ENCODE measurements around the gene COL9A3. TPM values are rescaled to one million over a fixed set of nuclear protein-coding genes. Genes with fewer than 3 reads are reported as not detected.
A peak's percentile ranks its signal among the peaks of the same experiment; 100 is the strongest.

Gene COL9A3
- total and polyA plus RNA-seq, 2 experiments from 2014 or later = 23.9 to 68.1 TPM

GRCh38 chr20:62839816-62840215 is 23.0 kb downstream of the COL9A3 start:
- Histone ChIP-seq H3K27me3 (no peaks in the 10 kb centered on the region), H3K9me3 (ENCODE audit: low read depth) (no peaks in the 10 kb centered on the region), H3K4me2 (no peak overlapping the region), H4K20me1 (ENCODE audit: insufficient read depth, poor library complexity, severe bottlenecking) (no peaks in the 10 kb centered on the region), H2AFZ (no peak overlapping the region), H3K27ac (no peak overlapping the region), H3K4me1 (ENCODE audit: insufficient read depth) (peaks cover 6% of the 10 kb centered on the region), H3K36me3 (replicated peaks; ENCODE audit: insufficient read depth, low read depth) (no peaks in the 10 kb centered on the region), H3K79me2 (no peaks in the 10 kb centered on the region), H3K9me2 (replicated peaks; ENCODE audit: insufficient read depth) (no peaks in the 10 kb centered on the region), H3K4me3 (no peak overlapping the region)
- DNase-seq (ENCODE audit: low spot score) = no peak
- 97% methylated on average over 7 of the region's 11 CpGs for WGBS (ENCODE audit: low lambda C conversion rate, missing lambda C conversion rate)
- TF ChIP-seq CTCF (IDR thresholded peaks at IDR 0.05; ENCODE audit: poor library complexity) = no peak
- no peak for TF ChIP-seq EZH2 (IDR thresholded peaks at IDR 0.05; ENCODE audit: borderline replicate concordance)

GRCh38 chr20:62840244-62841197 is 23.7 kb downstream of the COL9A3 start:
- peak; percentile 5 for DNase-seq (ENCODE audit: low spot score)
- no peaks in the 10 kb centered on the region for H3K9me3 ChIP-seq (ENCODE audit: low read depth)
- 94% methylated on average over 38 of the region's 45 CpGs for WGBS (ENCODE audit: low lambda C conversion rate, missing lambda C conversion rate)
- no peaks in the 10 kb centered on the region for H3K27me3 ChIP-seq
- no peaks in the 10 kb centered on the region for H3K79me2 ChIP-seq
- H2AFZ ChIP-seq = no peak overlapping the region
- no peak overlapping the region for H3K4me3 ChIP-seq
- H3K36me3 ChIP-seq (replicated peaks; ENCODE audit: insufficient read depth, low read depth) = no peaks in the 10 kb centered on the region
- H3K4me1 ChIP-seq (ENCODE audit: insufficient read depth) = peaks cover 6% of the 10 kb centered on the region
- H3K27ac ChIP-seq = no peak overlapping the region
- H3K4me2 ChIP-seq = no peak overlapping the region
- no peaks in the 10 kb centered on the region for H4K20me1 ChIP-seq (ENCODE audit: insufficient read depth, poor library complexity, severe bottlenecking)
- H3K9me2 ChIP-seq (replicated peaks; ENCODE audit: insufficient read depth) = no peaks in the 10 kb centered on the region
- TF ChIP-seq EZH2phosphoT487 (IDR thresholded peaks at IDR 0.05; ENCODE audit: low read depth, severe bottlenecking, unreplicated experiment) = no peak
- no peak for TF ChIP-seq CTCF (IDR thresholded peaks at IDR 0.05; ENCODE audit: poor library complexity)
- no peak for TF ChIP-seq EZH2 (IDR thresholded peaks at IDR 0.05; ENCODE audit: borderline replicate concordance)

GRCh38 chr20:62841705-62842212 is 24.9 kb downstream of the COL9A3 start:
- no peak for DNase-seq (ENCODE audit: low spot score)
- no peaks in the 10 kb centered on the region for H3K9me2 ChIP-seq (replicated peaks; ENCODE audit: insufficient read depth)
- H3K79me2 ChIP-seq = no peaks in the 10 kb centered on the region
- H2AFZ ChIP-seq = no peak overlapping the region
- no peak overlapping the region for H3K4me2 ChIP-seq
- TF ChIP-seq EZH2 (IDR thresholded peaks at IDR 0.05; ENCODE audit: borderline replicate concordance) (no peak), CTCF (IDR thresholded peaks at IDR 0.05; ENCODE audit: poor library complexity) (no peak), EZH2phosphoT487 (IDR thresholded peaks at IDR 0.05; ENCODE audit: low read depth, severe bottlenecking, unreplicated experiment) (no peak)
- H3K4me1 ChIP-seq (ENCODE audit: insufficient read depth) = peaks cover 6% of the 10 kb centered on the region
- H3K4me3 ChIP-seq = no peak overlapping the region
- H4K20me1 ChIP-seq (ENCODE audit: insufficient read depth, poor library complexity, severe bottlenecking) = no peaks in the 10 kb centered on the region
- 88% methylated on average over 16 of the region's 16 CpGs for WGBS (ENCODE audit: low lambda C conversion rate, missing lambda C conversion rate)
- no peaks in the 10 kb centered on the region for H3K9me3 ChIP-seq (ENCODE audit: low read depth)
- no peaks in the 10 kb centered on the region for H3K36me3 ChIP-seq (replicated peaks; ENCODE audit: insufficient read depth, low read depth)
- H3K27me3 ChIP-seq = no peaks in the 10 kb centered on the region
- H3K27ac ChIP-seq = no peak overlapping the region

Data from hepatocyte (in vitro differentiated cells).